Stimulated activated CD8-positive, alpha-beta memory T cell treated with anti-CD3 and anti-CD28 coated beads, Interleukin-12 subunit alpha, Interleukin-12 subunit beta, amount 100 ng/mL, for 24 hours (primary cell): ENCODE results near the gene LPXN.
A peak's percentile ranks its signal among the peaks of the same experiment; 100 is the strongest.
"Not testable (repeated sequence)": the region's sequence is repeated elsewhere in the genome, so short reads cannot be mapped to it uniquely, and the experiment has no call there.

Experiments used
- DNase-seq: peaks from one replicate; pipeline ENCODE4 v3.0.0-alpha.2; 2020; ENCODE audit errors: extremely low read depth

Gene LPXN

DNA sequence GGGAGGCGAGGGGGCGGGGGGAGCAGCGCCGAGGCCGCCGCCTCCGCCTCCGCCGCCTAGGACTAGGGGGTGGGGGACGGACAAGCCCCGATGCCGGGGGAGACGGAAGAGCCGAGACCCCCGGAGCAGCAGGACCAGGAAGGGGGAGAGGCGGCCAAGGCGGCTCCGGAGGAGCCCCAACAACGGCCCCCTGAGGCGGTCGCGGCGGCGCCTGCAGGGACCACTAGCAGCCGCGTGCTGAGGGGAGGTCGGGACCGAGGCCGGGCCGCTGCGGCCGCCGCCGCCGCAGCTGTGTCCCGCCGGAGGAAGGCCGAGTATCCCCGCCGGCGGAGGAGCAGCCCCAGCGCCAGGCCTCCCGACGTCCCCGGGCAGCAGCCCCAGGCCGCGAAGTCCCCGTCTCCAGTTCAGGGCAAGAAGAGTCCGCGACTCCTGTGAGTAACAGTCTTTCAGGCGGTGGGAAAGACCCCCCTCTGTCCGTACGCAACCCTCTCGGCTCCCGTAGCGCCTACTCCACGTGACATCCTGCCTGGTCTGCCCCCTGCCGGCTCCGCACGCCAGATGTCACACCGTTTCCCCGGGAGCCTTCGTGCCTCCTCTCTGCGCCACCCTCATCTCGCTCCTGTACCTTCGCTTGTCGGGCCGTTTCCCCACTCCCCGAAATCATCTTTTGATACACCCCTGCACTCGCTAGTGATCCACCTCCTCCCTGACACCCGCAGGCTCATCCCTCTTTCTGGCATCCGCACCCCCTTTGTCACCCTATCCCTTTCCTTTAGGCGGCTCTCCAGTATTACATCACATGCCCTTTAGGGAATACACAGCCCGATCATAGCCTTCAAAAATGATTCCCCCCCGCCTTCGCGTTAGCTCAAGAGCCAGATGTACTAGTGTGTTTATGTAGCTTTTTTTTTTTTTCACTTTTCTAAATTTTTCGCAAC, 3.8 kb upstream of the LPXN start:
- peak; percentile 81 for DNase-seq

DNA sequence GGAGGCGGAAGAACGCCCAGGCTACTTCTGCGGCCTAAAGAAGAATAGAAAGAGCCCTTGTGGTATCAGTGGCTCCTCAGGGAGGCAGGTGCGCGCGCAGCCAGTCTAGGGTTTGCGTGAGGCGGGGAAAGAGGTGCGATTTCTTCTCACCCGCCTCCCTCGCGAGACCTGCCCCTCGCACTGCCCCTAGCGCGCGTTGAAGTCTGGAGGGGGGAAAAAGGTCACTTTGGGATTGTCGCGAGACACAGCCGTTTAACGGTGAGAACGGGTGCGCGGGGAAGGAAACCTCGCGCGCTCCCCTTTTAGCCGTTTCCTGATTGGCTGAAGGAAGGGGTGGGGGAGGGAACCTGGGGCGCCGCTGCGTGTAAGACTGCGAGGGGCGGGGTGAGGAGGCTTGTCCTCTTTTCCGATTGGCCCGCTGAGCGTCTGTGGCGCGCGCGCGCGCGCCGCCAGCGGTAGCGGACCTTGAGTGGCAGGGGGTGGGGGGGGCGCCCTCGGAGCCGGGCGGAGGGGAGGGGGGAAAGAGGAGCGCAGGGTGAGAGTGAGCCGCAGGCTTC, 3.1 kb upstream of the LPXN start, which contains the start of gene ZFP91:
Gene ZFP91, plus strand, starts transcription at position 429 of the 557 bp plus-strand sequence. CDS start 219 bp downstream, outside the sequence.
- peak; percentile 94 for DNase-seq

DNA sequence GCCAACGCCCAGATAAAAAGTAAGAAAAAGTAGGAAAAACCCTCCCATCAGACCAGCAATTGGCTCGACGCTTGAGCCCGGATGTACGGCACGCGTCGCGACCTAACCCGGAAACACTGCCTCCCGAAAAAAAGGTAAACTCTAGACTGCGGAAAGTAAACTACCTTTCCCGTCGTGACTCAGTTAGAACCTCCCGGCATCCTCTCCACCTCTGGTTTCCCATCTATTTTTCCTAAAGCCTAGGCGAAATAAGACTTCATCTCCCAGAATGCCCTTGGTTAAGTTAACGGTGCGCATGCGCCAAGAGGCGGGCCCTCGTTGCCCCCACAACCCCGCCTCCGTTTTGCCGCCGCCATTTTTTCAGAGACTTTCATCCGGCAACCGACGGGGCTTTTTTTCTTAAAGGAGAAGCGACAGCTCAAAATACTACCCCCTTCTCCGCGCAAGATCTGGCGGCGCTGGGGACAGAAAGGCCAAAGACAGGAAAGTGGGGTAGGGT, 2.5 kb upstream of the LPXN start:
- DNase-seq, result peak; percentile 89

DNA sequence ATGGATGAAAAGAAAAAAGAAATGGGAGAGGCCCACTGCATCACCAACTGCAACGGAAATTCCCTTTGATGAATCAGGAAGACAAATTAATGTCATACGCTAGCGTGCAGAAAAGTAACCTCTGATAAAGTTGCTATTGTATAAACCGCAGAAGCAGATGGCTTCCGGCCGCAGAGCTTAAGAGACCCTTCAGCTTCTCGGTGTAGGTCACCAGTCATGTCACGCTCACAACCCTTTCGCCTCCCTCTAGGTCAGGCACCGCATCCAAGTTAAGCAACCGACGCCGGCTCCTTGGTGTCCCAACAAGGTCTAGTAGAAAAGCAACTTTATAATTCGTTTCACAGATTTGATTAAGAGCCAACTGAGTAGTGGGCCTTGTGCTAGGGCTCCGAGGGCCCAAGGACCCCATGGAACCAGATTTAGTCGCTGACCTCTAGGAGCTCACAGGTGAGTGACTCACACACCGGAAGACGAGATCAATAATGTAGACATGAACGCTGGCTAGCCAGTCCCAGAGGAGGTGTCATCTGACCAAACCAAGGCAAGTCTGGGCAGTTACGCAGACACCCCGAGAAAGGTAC, 2.0 kb upstream of the LPXN start:
- DNase-seq, result peak; percentile 52

DNA sequence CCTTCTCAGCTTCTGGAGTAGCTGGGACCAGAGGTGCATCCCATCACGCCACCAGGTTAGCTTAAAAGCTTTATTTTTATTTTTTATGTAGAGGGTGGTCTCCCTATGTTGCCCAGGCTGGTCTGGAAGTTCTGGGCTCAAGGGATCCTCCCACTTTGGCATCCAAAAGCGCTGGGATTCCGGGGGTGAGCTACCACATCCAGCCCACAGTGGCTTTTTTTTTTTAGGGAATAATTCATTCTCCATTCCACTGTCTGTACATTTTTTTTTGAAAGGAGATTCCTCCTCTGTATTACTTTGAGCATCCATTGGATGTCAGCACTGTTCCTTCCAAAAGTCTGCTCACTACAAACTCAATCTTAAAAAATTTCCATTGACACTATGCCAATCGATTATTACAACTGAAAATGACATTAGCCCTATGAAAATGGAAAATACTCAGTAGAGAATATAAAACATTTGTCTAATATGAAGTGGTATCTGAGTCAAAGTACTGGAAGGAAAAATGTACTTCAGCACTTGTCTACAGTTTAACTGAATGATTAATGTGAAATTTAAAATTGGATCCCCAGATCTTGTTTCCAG, 1.3 kb upstream of the LPXN start:
- DNase-seq, result no peak

DNA sequence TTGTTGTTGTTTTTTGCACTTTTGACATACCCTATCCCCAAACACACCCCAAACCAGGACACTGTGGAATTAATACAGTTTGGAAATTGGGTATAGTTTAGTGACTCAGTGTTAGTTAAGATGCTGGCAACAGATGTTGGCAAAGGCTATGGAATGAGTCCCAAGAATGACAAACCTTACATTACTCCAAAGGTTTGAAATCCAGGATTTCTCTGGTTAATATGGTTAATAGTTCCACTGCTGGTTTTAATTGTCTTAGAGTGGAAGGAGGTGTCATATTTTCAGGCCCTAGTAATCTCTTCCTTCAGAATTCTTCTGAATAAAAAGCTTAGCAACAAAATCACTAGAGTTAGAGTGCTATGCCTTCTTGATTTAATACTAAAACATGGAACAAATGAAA, 775 bp downstream of the LPXN start:
- no peak for DNase-seq

DNA sequence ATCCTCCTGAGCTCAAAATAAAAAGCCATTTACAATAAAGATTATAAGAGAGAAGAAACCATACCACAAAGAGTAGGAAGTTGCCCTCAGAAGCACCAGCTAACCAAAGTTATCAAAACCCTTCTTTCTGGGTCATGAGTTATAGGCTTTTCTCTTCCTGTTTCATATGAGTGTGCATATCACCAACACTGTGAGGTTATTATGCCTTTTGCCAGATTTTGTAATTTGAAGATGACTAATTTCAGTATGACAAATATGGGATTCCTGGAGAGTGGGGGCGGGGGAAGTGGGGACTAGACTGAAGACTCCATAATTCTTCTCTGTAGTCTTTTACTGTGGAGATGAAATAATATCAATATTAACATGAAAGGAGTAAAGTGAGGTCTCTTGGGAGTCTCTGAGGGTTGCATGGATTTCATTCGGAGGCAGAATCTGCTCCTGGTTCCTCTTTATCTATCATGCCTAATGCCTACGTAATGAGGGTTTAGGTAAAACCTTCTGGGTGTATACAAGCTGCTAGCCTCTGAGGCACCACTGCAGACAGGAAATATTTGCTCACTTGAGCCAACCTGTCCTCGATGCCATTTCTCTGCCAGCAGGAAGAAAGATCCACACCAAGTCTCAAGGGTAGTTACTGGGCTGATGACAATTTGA, 2.1 kb downstream of the LPXN start:
- DNase-seq, result peak; percentile 47

DNA sequence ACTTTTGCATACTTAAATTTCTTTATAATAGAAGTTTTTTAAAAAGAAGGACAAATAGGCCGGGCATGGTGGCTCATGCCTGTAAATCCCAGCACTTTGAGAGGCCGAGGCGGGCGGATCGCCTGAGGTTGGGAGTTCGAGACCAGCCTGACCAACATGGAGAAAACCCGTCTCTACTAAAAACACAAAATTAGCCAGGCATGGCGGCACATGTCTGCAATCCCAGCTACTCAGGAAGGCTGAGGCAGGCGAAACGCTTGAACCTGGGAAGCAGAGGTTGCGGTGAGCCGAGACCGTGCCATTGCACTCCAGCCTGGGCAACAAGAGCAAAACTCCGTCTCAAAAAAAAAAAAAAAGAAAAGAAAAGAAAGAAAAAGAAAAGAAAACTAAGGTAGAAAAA, 2.8 kb downstream of the LPXN start:
- DNase-seq, result not testable (repeated sequence)

DNA sequence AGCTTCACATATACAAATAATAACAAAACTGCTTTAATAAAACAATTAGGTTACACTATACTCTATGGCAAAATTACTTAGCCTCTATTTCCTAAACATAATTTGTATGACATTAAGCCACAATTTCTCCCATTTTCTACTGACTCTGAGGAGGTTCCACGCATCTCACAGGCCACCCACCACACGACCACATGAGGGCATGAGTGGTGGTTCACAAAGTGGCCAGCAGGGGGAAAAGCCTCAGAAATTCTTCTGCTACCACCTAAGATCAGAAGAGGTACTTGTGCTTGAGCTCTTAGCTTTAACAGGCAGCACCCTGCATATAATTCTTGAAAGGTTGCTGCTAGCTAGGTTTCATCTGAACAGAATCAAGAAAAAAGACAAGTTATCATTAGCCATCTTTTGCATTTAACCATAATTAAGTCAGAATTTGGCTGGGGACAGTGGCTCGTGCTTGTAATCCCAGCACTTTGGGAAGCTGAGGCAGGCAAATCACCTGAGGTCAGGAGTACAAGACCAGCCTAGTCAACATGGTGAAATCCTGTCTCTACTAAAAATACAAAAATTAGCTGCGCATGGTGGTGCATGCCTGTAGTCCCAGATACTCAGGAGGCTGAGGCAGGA, 7.7 kb downstream of the LPXN start:
- DNase-seq, result peak; percentile 31

DNA sequence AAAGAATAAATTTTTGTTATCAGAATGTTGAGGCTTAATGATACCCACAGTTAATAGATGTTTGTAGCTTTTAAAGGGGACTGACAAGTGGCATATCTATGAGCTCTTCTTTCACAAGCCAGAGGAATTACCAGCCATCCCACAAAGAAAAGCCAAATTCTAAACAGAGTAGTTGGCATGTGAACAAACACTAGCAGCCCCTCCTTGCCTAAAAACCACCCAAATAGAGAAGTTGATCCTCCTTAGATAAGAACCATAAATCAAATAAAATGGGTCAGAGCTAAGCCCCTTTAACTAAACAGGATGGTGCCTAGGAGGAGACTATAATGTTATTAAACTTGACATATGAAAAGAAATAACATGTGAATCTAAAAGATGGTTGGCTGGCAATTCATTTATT, 11.4 kb downstream of the LPXN start:
- no peak for DNase-seq

DNA sequence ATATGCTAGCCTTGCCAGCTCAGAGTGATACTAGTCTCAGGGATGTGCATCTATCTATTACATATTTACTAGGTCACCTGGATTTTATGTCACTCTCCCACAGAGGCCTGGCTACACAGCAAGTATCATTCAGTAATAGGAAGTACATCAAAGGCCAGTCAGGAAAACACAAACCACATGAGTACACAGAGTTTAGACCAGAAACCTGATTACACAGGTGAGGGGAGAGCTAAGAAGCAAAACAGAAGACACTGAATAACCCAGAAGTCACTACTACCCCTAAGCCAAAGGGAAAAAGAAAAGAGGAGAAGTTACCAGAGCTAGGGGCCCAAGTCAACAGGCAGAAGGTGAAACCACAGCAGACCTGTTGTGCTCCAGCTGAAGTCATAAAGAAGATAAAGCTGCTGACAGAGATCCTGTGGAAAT, 13.3 kb downstream of the LPXN start:
- no peak for DNase-seq

DNA sequence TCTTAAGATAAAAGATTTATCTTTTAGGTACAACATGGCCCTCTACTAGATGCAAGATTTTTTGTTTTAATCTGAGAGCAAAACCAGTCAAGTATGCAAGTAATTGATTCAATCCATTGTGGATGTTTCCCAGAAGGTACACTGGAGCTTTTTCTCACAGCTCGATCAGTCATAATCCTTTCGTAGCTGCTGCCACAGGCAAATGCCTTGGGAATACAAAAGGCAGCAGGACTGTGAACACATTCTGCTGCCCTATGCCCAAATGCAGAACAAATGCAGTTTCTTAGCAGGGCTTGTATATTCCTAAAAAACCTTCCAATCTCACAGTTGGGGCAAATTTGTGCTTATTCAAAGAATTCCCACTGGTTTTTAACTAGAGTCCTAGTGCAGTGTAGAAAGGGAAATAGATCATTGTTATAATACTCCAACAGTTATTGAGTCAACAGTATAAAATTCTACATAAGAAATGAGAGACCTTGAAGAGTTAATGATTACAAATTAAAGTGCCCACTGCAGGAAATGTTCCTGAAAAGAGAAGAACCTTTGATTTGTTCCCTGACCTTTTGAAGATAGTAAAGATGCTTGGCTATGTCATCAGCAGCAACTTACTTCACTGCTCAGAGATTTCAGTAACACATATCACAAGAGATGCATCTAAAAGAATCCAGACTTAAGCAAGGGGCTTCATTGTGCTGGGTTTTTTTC, 14.1 kb downstream of the LPXN start:
- no peak for DNase-seq

DNA sequence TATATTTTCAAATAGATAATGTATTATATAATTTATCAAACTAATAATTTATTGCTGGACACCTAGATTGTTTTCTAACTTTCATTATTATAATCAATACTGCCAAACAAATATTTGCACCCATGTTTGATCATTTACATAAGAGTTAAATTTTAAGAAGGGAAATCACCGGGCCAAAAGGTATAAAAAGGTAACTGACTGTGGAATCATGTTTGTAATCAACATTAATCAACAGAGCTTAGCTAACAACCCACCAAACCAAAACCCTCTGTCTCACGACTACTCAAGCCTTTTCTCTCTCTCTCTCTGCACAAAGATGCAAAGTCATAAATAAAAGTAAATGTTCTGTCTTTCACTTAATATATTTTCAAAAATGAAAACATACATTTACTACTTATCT, 14.8 kb downstream of the LPXN start:
- no peak for DNase-seq

DNA sequence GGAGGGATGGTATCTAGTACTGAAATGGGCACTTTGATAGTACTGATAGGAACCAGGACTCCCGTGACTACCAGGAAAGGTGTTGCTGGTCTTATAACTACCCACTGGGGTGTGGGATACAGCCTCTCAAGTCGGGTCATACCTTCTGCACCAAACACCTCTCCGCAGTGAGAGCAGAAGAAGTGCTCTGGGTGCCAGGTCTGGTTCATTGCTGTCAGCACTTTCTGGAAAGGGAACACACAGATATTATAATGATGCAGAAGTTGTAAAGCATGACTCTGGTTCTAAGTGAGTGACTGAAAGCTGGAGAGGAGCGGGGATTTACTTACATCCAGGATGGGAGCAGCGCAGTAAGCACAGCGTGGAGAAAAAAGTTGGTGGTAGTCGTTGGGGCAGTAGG, 26.0 kb downstream of the LPXN start:
- DNase-seq, result no peak

DNA sequence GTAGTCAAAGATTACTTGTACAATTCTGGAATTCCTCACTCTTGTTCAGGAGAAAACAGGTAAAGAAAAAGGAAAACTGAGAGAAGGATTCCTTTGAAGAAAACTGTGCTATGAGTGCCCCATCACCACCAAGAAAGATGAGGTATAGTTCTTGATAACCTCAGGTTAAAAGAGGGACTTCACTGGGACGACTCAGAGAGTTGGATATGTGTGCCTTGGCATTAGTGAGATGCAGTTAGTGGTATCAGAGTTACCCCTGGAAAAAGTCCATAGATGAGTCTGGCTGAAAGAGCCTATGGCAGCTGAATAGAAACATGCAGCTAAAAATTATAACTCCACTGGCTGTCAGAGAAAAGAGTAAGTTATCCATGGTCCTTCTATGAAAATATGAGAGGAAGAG, 28.8 kb downstream of the LPXN start:
- no peak for DNase-seq

DNA sequence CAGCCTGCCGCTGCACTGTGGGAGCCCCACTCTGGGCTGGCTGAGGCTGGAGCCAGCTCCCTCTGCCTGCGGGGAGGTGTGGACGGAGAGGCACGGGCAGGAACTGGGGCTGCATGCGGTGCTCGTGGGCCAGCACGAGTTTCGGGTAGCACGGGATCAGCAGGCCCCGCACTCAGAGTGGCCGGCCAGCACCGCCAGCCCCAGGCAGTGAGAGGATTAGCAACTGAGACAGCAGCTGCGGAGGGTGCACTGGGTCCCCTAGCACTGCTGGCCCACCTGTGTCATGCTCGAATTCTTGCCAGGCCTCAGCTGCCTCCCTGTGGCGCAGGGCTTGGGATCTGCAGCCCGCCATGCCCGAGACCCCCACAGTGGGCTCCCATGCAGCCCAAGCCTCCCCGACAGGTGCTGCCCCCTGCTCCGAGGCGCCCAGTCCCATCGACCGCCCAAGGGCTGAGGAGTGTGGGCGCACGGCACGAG, 43.8 kb downstream of the LPXN start:
- DNase-seq, result no peak

DNA sequence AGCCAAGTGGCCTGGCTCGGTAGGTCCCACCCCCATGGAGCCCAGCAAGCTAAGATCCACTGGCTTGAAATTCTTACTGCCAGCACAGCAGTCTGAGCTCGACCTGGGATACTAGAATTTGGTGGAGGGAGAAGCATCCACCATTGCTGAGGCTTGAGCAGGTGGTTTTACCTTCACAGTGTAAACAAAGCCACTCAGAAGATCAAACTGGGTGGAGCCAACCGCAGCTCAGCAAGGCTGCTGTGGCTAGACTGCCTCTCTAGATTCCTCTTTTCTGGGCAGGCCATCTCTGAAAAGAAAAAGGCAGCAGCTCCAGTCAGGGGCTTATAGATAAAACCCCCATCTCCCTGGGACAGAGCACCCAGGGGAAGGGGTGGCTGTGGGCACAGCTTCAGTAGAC, 45.4 kb downstream of the LPXN start:
- DNase-seq, result no peak

DNA sequence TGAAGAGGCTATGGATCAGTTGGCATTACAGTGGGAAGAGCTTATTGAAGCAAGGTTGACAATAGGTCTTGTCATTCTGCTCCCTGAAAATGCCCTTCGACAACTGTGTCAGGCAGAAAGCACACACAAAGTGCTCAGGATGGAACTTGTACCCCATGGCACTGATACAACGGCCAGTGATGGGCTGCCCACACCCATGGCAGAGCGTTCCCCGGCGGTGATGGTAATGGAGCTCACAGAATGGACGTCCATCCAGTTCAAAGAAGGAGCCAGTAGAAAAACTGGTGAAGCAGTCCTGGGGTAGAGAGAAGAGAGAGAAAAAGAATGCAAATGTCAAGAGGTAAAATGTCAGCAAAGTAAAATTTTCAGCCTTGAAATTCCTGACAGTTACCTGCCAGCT, 48.2 kb downstream of the LPXN start:
- DNase-seq, result no peak

DNA sequence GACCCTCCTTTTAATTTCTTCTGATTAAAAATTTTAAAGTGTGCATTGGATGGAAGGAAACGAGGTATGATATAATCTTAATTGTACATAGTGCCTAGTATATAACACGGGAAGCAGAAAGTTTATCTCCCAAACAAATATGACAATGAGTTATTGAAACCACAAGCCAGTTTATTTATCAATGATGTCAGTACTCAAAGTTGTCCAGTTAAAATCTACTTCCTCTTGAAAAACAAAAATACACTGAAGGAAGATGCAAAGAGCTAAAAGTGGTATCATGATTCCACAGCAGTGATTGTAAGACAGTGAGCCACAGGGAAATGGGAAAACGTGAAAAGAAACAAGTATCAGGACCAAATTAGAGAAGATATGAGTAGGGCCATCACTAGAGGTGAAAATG, 48.9 kb downstream of the LPXN start:
- no peak for DNase-seq

DNA sequence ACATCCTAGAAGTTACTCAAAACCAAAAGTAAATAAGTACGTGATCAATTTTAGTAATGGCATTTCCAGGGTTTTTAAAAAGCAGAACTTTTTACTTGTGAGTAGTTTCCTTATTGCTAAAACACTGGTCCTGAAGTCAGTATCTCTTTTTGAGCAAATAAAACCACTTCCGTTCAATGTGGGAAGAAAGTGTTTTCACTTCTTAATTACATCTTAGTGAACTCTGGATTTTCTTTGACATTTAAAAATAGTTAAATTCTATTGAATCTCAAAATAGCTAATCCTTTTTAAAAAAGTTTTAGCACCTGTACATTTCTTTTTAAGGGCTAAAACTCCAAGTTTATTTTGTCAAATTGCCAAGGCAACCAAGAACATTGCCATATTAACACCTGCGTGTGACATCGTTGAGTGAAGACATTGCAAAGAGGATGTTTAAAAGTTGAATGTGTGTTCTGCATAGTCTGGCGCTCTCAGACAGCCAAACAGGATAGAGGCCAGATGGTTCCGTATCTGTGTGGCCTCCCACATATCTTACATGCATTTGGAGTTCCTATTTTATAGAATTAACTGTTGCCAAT, 50.5 kb downstream of the LPXN start:
- no peak for DNase-seq
